NCI-H524 (cell line): ENCODE data around the gene CCR8.
"Not testable (repeated sequence)": the region's sequence is repeated elsewhere in the genome, so short reads cannot be mapped to it uniquely, and the experiment has no call there.

ENCODE experiments used
- DNase-seq, 2 experiments: peaks; one replicate each; lab custom pipeline; 2025; lab: John Stamatoyannopoulos, UW

Gene CCR8

GRCh38 chr3:39315420-39315819, 14.1 kb upstream of the CCR8 start:
- no peak for DNase-seq

- no peak for DNase-seq
Observed at GRCh38 chr3:39317571-39318169, 11.8 kb upstream of the CCR8 start.

- DNase-seq = no peak
Observed at GRCh38 chr3:39318301-39318700, 11.2 kb upstream of the CCR8 start.

- no peak for DNase-seq
Observed at GRCh38 chr3:39319249-39319648, 10.3 kb upstream of the CCR8 start.

- not testable (repeated sequence) for DNase-seq
Observed at GRCh38 chr3:39321574-39321983, 7.9 kb upstream of the CCR8 start.

GRCh38 chr3:39322209-39322715, 7.2 kb upstream of the CCR8 start:
- DNase-seq = not testable (repeated sequence)

- no peak for DNase-seq
Observed at GRCh38 chr3:39322936-39323335, 6.6 kb upstream of the CCR8 start.

- DNase-seq = no peak
Observed at GRCh38 chr3:39323494-39323893, 6.0 kb upstream of the CCR8 start.

GRCh38 chr3:39325236-39325635, 4.3 kb upstream of the CCR8 start:
- no peak for DNase-seq

GRCh38 chr3:39327053-39327745, 2.3 kb upstream of the CCR8 start:
- DNase-seq = peak in 1 of 2 experiments; percentile 23

- DNase-seq = no peak
Observed at GRCh38 chr3:39327746-39328349, 1.7 kb upstream of the CCR8 start.

- DNase-seq = no peak
Observed at GRCh38 chr3:39330824-39331223, 1.3 kb downstream of the CCR8 start.

GRCh38 chr3:39332525-39332924, 3.0 kb downstream of the CCR8 start:
- no peak for DNase-seq

GRCh38 chr3:39333607-39334006, 4.1 kb downstream of the CCR8 start:
- DNase-seq = no peak

- DNase-seq = no peak
Observed at GRCh38 chr3:39334205-39334604, 4.7 kb downstream of the CCR8 start.

GRCh38 chr3:39338201-39338600, 8.7 kb downstream of the CCR8 start:
- DNase-seq = no peak

GRCh38 chr3:39339086-39339485, 9.6 kb downstream of the CCR8 start:
- DNase-seq = no peak

GRCh38 chr3:39343076-39343717, 13.7 kb downstream of the CCR8 start:
- DNase-seq = no peak

GRCh38 chr3:39343760-39344159, 14.3 kb downstream of the CCR8 start:
- no peak for DNase-seq

- DNase-seq = no peak
Observed at GRCh38 chr3:39344746-39345344, 15.3 kb downstream of the CCR8 start.

- no peak for DNase-seq
Observed at GRCh38 chr3:39346785-39347585, 17.5 kb downstream of the CCR8 start.

- no peak for DNase-seq
Observed at GRCh38 chr3:39347586-39347876, 18.0 kb downstream of the CCR8 start.
